Gastrocnemius medialis (tissue), 4 donors: Measurements from ENCODE around the gene PRKCA.

Source experiments
- POLR2A ChIP-seq, 2 donors: fragments of 450-650 bp; IDR thresholded peaks; one replicate each; pipeline ENCODE4 v1.6.1; 2017; ENCODE audit warnings: antibody characterized with exemption in 2 of 2, mild to moderate bottlenecking in 2 of 2, moderate library complexity in 2 of 2
- TF ChIP-seq, protein P1 (sequence below), 5 experiments: fragments of 450-650 bp in 3 of 5; fragments of 200-600 bp in 2 of 5; sonication (generic) in 2 of 5; IDR thresholded peaks in 4 of 5; conservative IDR thresholded peaks in 1 of 5; 1 replicate in 4 of 5; 2 replicates in 1 of 5; pipeline ENCODE4 v1.5.1; 2016 to 2019; ENCODE audit warnings: antibody characterized with exemption in 5 of 5, mild to moderate bottlenecking in 3 of 5, moderate library complexity in 3 of 5

DNA sequence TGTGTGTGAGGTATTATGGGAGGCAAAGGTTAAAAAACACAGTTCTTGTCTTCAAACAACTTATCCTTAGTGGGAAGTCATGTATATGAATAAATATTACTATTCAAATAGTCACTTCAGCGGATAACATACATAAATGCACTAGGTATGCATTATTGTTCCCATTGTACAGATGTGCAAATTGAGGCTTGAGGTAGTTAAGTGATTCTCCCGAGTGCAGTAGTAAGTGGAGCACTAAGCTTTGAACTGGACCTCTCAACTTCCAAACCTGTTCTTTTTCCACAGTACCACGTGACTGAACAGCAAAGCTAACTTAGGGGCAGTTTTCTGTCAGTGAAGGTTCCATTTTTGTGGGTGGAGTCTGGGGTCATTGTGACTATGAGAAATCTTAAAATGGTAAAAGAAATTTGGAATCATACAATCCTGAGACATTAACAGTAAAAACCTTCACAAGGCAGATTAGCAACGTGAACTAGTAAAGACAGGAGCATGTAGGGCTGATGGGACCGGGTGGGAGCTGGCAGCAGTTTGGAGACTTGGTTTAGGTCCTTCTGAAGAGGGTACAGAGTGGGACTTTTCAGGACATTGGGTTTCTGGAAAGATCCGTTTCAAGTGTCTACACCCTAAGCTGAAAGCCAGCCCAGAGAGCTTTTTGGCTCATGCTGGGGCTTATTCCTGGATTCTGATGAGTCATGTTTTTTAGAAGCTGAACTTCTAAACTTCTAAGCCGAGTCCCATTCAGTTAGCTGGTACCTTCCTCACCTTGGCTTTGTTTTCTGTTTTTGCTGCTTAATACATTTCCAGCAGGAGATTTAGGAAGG lies 204.9 kb downstream of the PRKCA start:
- TF ChIP-seq, protein P1, sequence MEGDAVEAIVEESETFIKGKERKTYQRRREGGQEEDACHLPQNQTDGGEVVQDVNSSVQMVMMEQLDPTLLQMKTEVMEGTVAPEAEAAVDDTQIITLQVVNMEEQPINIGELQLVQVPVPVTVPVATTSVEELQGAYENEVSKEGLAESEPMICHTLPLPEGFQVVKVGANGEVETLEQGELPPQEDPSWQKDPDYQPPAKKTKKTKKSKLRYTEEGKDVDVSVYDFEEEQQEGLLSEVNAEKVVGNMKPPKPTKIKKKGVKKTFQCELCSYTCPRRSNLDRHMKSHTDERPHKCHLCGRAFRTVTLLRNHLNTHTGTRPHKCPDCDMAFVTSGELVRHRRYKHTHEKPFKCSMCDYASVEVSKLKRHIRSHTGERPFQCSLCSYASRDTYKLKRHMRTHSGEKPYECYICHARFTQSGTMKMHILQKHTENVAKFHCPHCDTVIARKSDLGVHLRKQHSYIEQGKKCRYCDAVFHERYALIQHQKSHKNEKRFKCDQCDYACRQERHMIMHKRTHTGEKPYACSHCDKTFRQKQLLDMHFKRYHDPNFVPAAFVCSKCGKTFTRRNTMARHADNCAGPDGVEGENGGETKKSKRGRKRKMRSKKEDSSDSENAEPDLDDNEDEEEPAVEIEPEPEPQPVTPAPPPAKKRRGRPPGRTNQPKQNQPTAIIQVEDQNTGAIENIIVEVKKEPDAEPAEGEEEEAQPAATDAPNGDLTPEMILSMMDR (IDR thresholded peaks at IDR 0.05 in 4 of 5, conservative IDR thresholded peaks at IDR 0.05 in 1 of 5): no peak
- no peak for TF ChIP-seq POLR2A (IDR thresholded peaks at IDR 0.05)
